ENCODE results near the gene ZBTB39. TPM values are rescaled to one million over a fixed set of nuclear protein-coding genes. Genes with fewer than 3 reads are reported as not detected.

ZBTB39 gene
- total and polyA plus RNA-seq, 2 of the 8 experiments (the other 6 are each of a cell fraction or from before 2014, with no cell fraction given) = 19.3 to 25.0 TPM

DNA sequence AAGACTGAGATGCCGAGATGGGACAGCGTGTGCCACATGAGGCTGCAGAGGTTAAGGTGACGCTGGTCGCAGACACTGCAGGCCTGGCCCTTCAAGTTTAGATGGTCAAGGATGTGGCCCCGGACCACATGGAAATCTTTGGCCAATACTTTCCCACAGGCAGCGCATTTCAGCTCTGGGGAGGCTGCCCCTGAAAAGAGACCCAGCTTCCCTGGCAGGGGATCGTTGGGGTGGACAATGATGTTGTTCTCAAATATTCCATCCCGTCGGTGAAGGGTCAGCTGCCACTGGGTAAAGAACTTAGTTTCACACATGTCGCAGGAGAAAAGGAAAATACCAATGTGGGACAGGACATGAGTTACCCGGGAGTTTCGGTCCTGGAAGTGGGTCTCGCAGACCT is 3.0 kb downstream of the ZBTB39 start:
- no peak overlapping the region for H2BK12ac ChIP-seq (ENCODE audit: low read depth, low read length)
- H3K9ac ChIP-seq (replicated peaks in 1 of 4; ENCODE audit: extremely low read depth in 1 of 4, low read depth in 3 of 4, low read length in 3 of 4) = no peak overlapping the region
- H2BK20ac ChIP-seq (ENCODE audit: low read length) = no peak overlapping the region
- no peaks in the 10 kb centered on the region; the same call in 1 of the 2 replicates for H3K23me2 ChIP-seq (ENCODE audit: low read depth, low read length)
- H3K79me2 ChIP-seq (ENCODE audit: control insufficient read depth in 1 of 2, insufficient read depth in 2 of 2, low read length in 2 of 2) = peaks cover 0 to 66% of the 10 kb centered on the region in 2 experiments
- no peak for TF ChIP-seq BACH1 (IDR thresholded peaks at IDR 0.05; ENCODE audit: low read length)
- no peak for TF ChIP-seq CREB1 (IDR thresholded peaks at IDR 0.05)
- TF ChIP-seq RFX5 (IDR thresholded peaks at IDR 0.05; ENCODE audit: borderline replicate concordance, low read depth, low read length) = no peak
- no peak for TF ChIP-seq PHF8 (conservative IDR thresholded peaks at IDR 0.05; ENCODE audit: low read depth, low read length)
- TF ChIP-seq SP2 (IDR thresholded peaks at IDR 0.05; ENCODE audit: low read length) = no peak
- TF ChIP-seq SAP30 (IDR thresholded peaks at IDR 0.05; ENCODE audit: insufficient read depth, insufficient replicate concordance, low read length) = no peak
- no peak for TF ChIP-seq SIRT6 (IDR thresholded peaks at IDR 0.05; ENCODE audit: low read length)
- TF ChIP-seq GABPA (IDR thresholded peaks at IDR 0.05; ENCODE audit: borderline replicate concordance, insufficient read depth, low read length) = no peak
- TF ChIP-seq TCF12 (IDR thresholded peaks at IDR 0.05; ENCODE audit: low read depth, low read length) = no peak
- no peak for TF ChIP-seq POLR2A (IDR thresholded peaks at IDR 0.05; ENCODE audit: control extremely low read depth in 1 of 2, low read depth in 2 of 2, low read length in 2 of 2)
- no peak overlapping the region for H3K4ac ChIP-seq (replicated peaks; ENCODE audit: insufficient read length, low read depth, low read length)
- peaks cover 27 to 39% (median 34%) of the 10 kb centered on the region in 4 experiments for H3K36me3 ChIP-seq (ENCODE audit: control insufficient read depth in 2 of 4, insufficient read depth in 4 of 4, low read length in 3 of 4)
- no peak overlapping the region for H2BK5ac ChIP-seq (ENCODE audit: low read depth, low read length)
- no peak overlapping the region for H3K27ac ChIP-seq (ENCODE audit: low read depth, low read length)
- no peak overlapping the region for H4K8ac ChIP-seq (ENCODE audit: extremely low read depth, insufficient read depth, low read length)
- H3K9me3 ChIP-seq (ENCODE audit: insufficient read depth in 2 of 2, low read depth in 1 of 2, low read length in 1 of 2) = no peaks in the 10 kb centered on the region
- no peaks in the 10 kb centered on the region for H3K27me3 ChIP-seq (replicated peaks in 1 of 4; ENCODE audit: control insufficient read depth in 3 of 4, extremely low read depth in 1 of 4, insufficient read depth in 3 of 4, low read length in 3 of 4)
- H4K5ac ChIP-seq (ENCODE audit: insufficient read length, low read depth, low read length) = no peak overlapping the region
- no peak overlapping the region for H3K14ac ChIP-seq (ENCODE audit: insufficient read length)
- H3K23ac ChIP-seq (ENCODE audit: insufficient read length) = no peak overlapping the region
- H3K18ac ChIP-seq (ENCODE audit: extremely low read depth, low read length) = no peak overlapping the region
- peaks cover 12% of the 10 kb centered on the region for H3K79me1 ChIP-seq (ENCODE audit: low read depth, low read length)
- H4K20me1 ChIP-seq (replicated peaks in 1 of 2; ENCODE audit: control insufficient read depth in 1 of 2, insufficient read depth in 2 of 2, low read length in 2 of 2) = peaks cover 3 to 13% of the 10 kb centered on the region in 2 experiments
- H3K56ac ChIP-seq (replicated peaks; ENCODE audit: insufficient read length, low read depth, low read length) = no peak overlapping the region
- H3K4me1 ChIP-seq (replicated peaks in 1 of 4; ENCODE audit: control insufficient read depth in 3 of 4, insufficient read depth in 4 of 4, low read length in 3 of 4) = no peaks in the 10 kb centered on the region; a peak in 1 of 7 replicates
- H3K4me2 ChIP-seq (ENCODE audit: insufficient read depth in 1 of 2, low read depth in 2 of 2, low read length in 2 of 2) = no peak overlapping the region
- no peak overlapping the region for H2BK15ac ChIP-seq (ENCODE audit: low read length)
- WGBS, 2 experiments (ENCODE audit: extremely low coverage in 1 of 2, insufficient coverage in 1 of 2, insufficient read length in 1 of 2, insufficient replicate concordance in 2 of 2, low coverage in 1 of 2, low lambda C conversion rate in 2 of 2, missing lambda C conversion rate in 1 of 2) = 89% methylated on average over 13 of the region's 13 CpGs; no CpG with 5 or more reads in 1 of the 2 experiments
- no peak for DNase-seq (ENCODE audit: low read depth in 1 of 2, low spot score in 2 of 2)
- H2BK120ac ChIP-seq (replicated peaks; ENCODE audit: low read depth, low read length) = no peak overlapping the region
- POLR2A ChIA-PET (ENCODE audit: partially characterized antibody) = interaction anchor here (0.7 to 3.2 kb wide), 5 partner anchors 9 to 124 kb away, joined by 3 to 13 read pairs (median 5); a partner anchor contains a TSS
- H3K4me3 ChIP-seq (ENCODE audit: extremely low read depth in 1 of 4, insufficient read depth in 2 of 4, low read depth in 3 of 4, low read length in 4 of 4) = no peak overlapping the region
- CTCF ChIA-PET (ENCODE audit: partially characterized antibody) = interaction anchor here (0.8 to 10.6 kb wide), 20 partner anchors 9 to 254 kb away, joined by 3 to 187 read pairs (median 6); partner anchors contain the start of genes HSD17B6, STAT6 and TAC3
- H2AK5ac ChIP-seq (ENCODE audit: low read depth, low read length) = no peak overlapping the region
- no peak for FAIRE-seq
- H4K91ac ChIP-seq (replicated peaks; ENCODE audit: insufficient read length, low read length) = no peak overlapping the region
- no peak overlapping the region for H2AFZ ChIP-seq (ENCODE audit: low read length)

All from H1 (cell line).